ENCODE measurements around the gene GCGR.

GCGR gene

DNA sequence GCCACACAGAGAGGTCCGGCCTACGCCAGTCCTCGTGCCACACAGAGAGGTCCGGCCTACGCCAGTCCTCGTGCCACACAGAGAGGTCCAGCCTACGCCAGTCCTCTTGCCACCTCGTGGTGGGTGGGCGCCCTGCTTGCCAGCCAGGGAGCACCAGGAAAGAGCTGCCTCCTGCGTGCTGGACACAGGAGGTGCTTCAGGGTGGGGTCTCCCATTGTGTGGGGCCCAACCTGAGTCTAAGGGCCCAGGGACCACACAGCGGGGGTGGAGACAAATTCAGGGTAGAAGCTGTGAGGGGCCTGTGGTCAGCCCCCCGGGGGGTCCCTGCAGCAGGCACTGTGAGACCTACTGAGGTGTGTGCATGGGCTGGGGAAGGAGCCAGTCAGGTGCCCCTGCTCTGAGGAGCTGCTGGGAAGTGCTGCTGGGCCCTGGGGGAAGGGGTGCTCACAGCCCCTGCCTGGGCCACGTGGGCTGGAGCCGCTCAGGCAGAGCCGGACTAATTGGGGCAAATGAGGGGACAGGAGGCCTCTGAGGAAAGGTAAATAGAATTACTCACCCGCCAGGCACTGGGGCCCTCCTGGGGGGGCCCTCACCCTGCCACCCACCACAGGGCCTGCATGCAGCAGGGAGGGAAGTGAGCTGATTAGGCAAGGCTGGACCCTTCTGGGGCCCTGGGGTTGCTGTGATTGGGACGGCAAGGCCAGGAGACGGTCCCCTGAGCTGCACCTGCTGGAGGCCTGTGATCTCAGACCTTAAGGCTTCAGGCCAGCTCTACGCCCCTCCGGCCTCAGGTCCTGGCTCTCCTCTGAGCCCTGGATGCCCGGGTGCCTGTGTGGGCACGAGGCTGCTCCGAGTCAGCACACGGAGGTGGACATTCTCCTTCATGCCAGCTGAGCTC, 11.0 kb downstream of the GCGR start:
- H3K9me3 Mint-ChIP-seq = no peaks in the 10 kb centered on the region
- ATAC-seq (replicated peaks; ENCODE audit: extremely low read depth, poor library complexity, severe bottlenecking) (no peak), DNase-seq (ENCODE audit: low spot score in 2 of 2) (no peak)
- H3K27me3 Mint-ChIP-seq = peaks cover 6% of the 10 kb centered on the region
- H3K36me3 Mint-ChIP-seq (ENCODE audit: insufficient read depth) = peaks cover 1% of the 10 kb centered on the region
- H3K4me3 Mint-ChIP-seq = no peak overlapping the region
- H3K27ac Mint-ChIP-seq (ENCODE audit: low read depth) = no peak overlapping the region
- H3K4me1 Mint-ChIP-seq = no peaks in the 10 kb centered on the region

DNA sequence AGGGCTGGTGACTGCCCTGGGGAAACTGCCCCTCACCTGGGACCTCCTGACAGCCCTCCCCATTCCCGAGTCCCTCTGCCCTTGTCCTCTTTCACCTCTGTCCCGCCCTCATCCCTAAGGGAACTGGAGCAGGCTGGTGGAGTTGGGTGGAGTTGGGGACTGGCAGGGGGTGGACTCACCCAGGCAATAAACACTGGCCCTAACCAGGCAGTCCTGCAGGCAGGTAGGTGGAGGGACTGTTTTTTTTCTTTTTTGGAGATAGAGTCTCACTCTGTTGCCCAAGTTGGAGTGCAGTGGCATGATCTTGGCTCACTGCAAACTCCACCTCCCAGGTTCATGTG, 11.7 kb downstream of the GCGR start:
- H3K4me1 Mint-ChIP-seq = no peaks in the 10 kb centered on the region
- H3K27ac Mint-ChIP-seq (ENCODE audit: low read depth) = no peak overlapping the region
- peaks cover 1% of the 10 kb centered on the region for H3K36me3 Mint-ChIP-seq (ENCODE audit: insufficient read depth)
- no peaks in the 10 kb centered on the region for H3K27me3 Mint-ChIP-seq
- DNase-seq (ENCODE audit: low spot score in 2 of 2) = no peak
- no peaks in the 10 kb centered on the region for H3K9me3 Mint-ChIP-seq
- no peak for ATAC-seq (replicated peaks; ENCODE audit: extremely low read depth, poor library complexity, severe bottlenecking)
- no peak overlapping the region for H3K4me3 Mint-ChIP-seq

DNA sequence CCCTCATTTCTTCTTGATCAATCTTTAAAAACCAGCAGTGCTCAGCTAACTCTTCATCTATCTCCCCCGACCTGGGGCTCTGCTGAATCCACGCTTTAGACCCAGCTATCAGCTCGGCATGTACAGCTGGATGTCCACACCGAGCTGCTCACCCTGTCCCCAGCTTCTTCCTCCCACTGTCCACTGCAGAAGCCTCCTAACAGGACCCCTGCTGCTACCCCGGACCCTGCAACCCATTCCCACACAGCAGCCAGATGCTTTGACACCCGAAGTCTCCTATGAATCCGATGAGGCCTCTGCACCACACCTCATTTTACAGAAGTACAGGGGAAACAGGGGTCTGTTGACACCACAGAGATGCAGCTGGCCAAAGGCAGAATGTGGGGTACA, 13.8 kb downstream of the GCGR start:
- DNase-seq (ENCODE audit: low spot score in 2 of 2) (no peak), ATAC-seq (replicated peaks; ENCODE audit: extremely low read depth, poor library complexity, severe bottlenecking) (no peak)
- Mint-ChIP-seq H3K27ac (ENCODE audit: low read depth) (no peak overlapping the region), H3K36me3 (ENCODE audit: insufficient read depth) (peaks cover 1% of the 10 kb centered on the region), H3K4me1 (no peaks in the 10 kb centered on the region), H3K27me3 (no peaks in the 10 kb centered on the region), H3K9me3 (no peaks in the 10 kb centered on the region), H3K4me3 (no peak overlapping the region)

DNA sequence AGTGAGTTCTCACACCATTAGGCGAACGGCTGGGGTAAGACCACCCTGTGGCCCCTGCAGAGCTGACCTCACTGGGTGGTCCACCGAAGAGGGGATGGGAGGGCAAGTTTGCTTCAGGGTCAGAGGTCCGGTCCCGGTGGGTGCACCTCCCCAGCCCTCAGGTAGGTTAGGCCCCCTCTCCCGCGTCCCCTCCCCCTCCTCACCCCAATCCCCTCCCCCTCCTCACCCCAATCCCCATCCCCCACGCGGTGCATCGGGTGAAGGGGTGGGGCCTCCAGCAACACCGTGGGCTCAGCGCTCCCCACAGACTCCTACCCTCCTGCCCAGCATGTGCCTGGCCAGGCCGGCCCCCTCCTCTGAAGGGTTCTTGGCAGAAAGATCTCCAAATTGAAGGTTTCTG, 15.8 kb downstream of the GCGR start:
- no peaks in the 10 kb centered on the region for H3K27me3 Mint-ChIP-seq
- H3K4me3 Mint-ChIP-seq = no peak overlapping the region
- no peak for ATAC-seq (replicated peaks; ENCODE audit: extremely low read depth, poor library complexity, severe bottlenecking)
- H3K9me3 Mint-ChIP-seq = no peaks in the 10 kb centered on the region
- H3K4me1 Mint-ChIP-seq = no peaks in the 10 kb centered on the region
- H3K27ac Mint-ChIP-seq (ENCODE audit: low read depth) = no peak overlapping the region
- H3K36me3 Mint-ChIP-seq (ENCODE audit: insufficient read depth) = peaks cover 3% of the 10 kb centered on the region
- DNase-seq (ENCODE audit: low spot score in 2 of 2) = no peak

DNA sequence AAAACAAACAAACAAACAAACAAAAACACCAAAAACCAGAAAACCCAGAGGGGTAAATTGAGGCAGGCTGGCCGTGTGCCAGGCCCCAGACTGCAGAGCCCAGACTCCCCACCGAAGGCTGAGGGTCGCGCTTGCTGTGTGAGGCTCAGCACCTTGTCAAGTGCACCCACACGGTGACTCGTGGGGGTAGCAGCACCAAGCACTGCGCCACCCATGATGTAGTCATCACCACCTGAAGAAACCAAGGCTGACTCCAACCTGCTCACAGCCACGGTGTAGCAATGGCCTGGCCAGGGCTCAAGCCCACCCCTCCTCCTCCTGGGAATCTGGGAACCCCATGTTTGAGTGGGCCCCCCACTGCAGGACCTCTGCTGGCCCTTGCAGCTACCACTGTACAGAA, 17.2 kb downstream of the GCGR start:
- no peak for ATAC-seq (replicated peaks; ENCODE audit: extremely low read depth, poor library complexity, severe bottlenecking)
- Mint-ChIP-seq H3K9me3 (no peaks in the 10 kb centered on the region), H3K27me3 (no peaks in the 10 kb centered on the region), H3K27ac (ENCODE audit: low read depth) (no peak overlapping the region), H3K4me3 (no peak overlapping the region), H3K4me1 (peaks cover 4% of the 10 kb centered on the region), H3K36me3 (ENCODE audit: insufficient read depth) (peaks cover 3% of the 10 kb centered on the region)
- no peak for DNase-seq (ENCODE audit: low spot score in 2 of 2)

DNA sequence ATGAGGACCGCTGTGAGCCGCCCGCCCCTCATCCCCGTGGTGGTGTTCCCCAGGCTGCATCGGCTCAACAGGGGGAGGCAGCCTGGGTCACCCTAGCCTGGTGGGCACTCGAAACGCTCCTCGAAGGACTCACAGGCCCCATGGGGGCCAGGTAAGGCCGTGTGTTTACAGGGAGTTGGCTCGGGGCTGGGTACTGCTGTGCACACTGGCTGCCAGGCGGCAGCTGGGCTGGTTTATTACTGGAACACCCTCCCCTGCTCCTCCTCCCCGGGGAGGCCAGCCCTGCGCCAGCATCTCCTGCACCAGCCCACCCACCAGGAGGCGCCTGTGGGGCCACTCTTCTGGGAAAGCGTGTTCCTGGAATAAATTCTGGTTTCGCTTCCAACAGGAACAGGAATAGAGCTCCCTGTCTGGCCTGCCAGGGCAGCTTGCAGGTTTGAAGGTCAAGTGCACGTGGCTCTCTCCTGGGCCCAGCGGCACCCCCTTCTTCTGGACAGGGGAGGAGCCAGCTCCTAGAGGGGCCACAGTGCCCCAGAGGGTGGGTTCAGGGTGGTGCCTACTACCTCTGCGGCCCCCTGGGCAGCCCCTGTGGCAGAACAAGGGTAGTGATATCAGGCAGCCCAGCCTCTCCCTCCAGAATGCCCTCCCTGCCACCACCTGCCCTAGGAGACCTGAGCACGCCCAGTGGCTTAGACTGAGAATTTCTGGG, 17.8 kb downstream of the GCGR start:
- H3K4me1 Mint-ChIP-seq = peaks cover 6% of the 10 kb centered on the region
- ATAC-seq (replicated peaks; ENCODE audit: extremely low read depth, poor library complexity, severe bottlenecking) = no peak
- no peaks in the 10 kb centered on the region for H3K9me3 Mint-ChIP-seq
- DNase-seq (ENCODE audit: low spot score in 2 of 2) = no peak
- no peak overlapping the region for H3K27ac Mint-ChIP-seq (ENCODE audit: low read depth)
- no peaks in the 10 kb centered on the region for H3K27me3 Mint-ChIP-seq
- no peak overlapping the region for H3K4me3 Mint-ChIP-seq
- peaks cover 3% of the 10 kb centered on the region for H3K36me3 Mint-ChIP-seq (ENCODE audit: insufficient read depth)

DNA sequence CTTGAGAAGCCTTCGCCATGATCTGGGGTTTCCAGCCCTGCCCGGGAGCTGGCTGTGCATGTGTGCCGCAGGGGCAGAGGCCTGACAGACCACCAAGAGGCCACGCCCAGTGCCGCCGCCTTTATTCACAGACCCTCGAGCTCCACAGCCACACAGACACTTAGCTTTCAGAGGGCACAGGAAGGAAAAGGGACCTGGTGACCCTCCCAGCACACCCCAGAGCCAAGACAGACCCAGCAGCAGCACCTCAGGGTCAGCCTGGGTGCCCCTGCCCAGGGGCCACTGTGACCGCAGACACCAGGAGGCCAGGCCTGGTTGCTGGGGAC, 18.3 kb downstream of the GCGR start:
- Mint-ChIP-seq H3K27ac (ENCODE audit: low read depth) (no peak overlapping the region), H3K27me3 (no peaks in the 10 kb centered on the region), H3K4me3 (no peak overlapping the region), H3K4me1 (peaks cover 6% of the 10 kb centered on the region), H3K36me3 (ENCODE audit: insufficient read depth) (peaks cover 3% of the 10 kb centered on the region), H3K9me3 (no peaks in the 10 kb centered on the region)
- no peak for DNase-seq (ENCODE audit: low spot score in 2 of 2)
- ATAC-seq (replicated peaks; ENCODE audit: extremely low read depth, poor library complexity, severe bottlenecking) = no peak

DNA sequence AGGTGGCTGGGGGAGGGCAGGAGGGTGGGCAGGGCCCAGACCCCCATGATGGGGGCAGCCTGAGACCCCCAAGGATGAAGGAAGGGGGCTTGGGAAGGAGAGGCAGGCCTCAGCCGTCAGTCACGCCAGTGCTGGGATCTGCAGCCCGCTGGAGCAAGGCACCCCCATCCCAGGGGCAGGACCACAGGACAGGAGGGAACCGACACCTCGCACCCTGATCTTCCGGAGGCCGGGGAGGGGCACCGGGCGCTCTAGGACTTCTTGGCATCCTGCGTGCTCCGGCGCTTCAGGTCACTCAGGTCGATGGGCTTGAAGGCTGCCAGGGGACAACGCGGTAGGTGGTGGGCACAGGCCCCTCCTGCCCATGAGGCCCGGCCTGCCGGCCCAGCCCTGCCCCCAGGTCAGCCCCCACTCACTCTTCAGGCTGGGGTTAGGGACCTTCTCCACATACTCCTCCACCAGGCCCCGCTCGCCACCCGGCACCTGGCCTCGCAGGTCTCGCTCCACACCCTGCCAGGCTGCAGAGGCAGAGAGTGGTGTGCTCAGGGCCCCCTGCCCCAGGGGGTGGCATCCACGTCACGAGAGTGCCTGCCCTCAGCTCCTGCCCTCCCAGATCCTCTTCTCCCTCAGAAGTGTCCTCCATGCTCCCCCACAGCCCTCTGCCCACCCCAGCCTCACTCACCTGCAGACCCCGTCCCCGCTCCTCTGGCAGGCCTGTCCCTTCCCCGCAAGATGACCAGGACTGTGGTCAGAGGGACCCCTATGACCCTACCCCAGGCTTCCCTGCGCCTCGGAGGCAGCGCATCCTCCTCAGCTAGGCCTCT, 19.3 kb downstream of the GCGR start:
- DNase-seq (ENCODE audit: low spot score in 2 of 2) = no peak
- no peak for ATAC-seq (replicated peaks; ENCODE audit: extremely low read depth, poor library complexity, severe bottlenecking)
- Mint-ChIP-seq H3K27me3 (no peaks in the 10 kb centered on the region), H3K9me3 (no peaks in the 10 kb centered on the region), H3K27ac (ENCODE audit: low read depth) (no peak overlapping the region), H3K36me3 (ENCODE audit: insufficient read depth) (peaks cover 2% of the 10 kb centered on the region), H3K4me3 (no peak overlapping the region), H3K4me1 (peaks cover 7% of the 10 kb centered on the region)

DNA sequence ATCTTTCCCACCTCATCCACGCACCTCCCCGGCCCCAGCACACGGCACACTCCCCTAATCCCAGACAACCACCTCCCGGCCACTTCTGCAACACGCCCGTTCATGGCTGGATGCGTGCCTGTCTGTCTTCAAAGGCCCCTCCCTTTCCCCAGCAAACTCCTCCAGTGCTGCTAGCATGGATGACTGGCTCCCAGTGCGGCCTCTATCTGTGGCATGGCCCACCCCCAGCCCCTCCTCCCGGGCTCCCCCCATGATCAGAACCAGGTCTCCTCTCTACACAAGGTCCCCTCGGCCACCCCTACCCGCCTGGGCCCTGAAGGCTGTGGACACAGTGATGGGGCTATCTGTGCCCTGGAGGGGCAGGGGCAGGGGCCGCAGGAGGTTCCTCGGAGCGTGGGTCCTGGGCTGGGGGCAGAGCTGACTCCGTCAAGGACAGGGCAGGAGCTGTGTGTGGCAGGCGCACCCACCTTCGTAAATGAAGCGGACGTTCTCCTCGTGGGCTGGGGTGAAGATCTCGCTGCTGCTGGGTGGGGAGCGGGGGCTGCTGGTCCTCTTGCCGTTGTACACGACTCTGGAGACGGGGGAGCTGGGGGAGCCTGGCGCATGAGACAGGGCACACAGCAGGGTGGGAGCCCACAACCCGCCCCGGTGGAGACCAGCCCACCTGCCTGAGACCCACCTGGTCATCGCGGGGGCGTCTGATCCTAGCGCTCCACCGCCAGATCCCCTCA, 20.0 kb downstream of the GCGR start:
- no peaks in the 10 kb centered on the region for H3K27me3 Mint-ChIP-seq
- peaks cover 2% of the 10 kb centered on the region for H3K36me3 Mint-ChIP-seq (ENCODE audit: insufficient read depth)
- no peak for ATAC-seq (replicated peaks; ENCODE audit: extremely low read depth, poor library complexity, severe bottlenecking)
- H3K4me3 Mint-ChIP-seq = no peak overlapping the region
- no peak for DNase-seq (ENCODE audit: low spot score in 2 of 2)
- H3K4me1 Mint-ChIP-seq = peaks cover 12% of the 10 kb centered on the region
- H3K27ac Mint-ChIP-seq (ENCODE audit: low read depth) = no peak overlapping the region
- H3K9me3 Mint-ChIP-seq = no peaks in the 10 kb centered on the region

DNA sequence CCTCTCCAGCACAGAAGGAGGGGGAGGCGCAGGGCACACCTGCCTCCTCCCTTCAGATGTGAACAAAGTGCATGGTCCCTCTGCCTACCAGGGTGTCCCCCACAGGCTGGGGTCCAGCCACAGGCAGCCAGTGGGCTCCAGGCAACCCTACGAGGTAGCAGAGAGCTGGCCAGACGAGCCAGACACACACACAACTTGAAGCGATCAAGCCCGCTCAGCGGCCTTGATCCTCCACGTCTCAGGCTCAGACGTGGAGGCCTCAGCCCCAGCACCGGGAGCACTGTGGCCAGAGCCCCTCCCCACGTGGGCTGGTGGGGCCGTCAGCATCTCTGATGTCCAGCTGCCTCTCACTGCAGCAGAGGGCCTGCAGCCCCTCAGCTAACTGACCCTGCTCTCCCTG, 20.6 kb downstream of the GCGR start:
- no peak for DNase-seq (ENCODE audit: low spot score in 2 of 2)
- H3K4me1 Mint-ChIP-seq = peaks cover 15% of the 10 kb centered on the region
- H3K9me3 Mint-ChIP-seq = no peaks in the 10 kb centered on the region
- no peak overlapping the region for H3K27ac Mint-ChIP-seq (ENCODE audit: low read depth)
- H3K36me3 Mint-ChIP-seq (ENCODE audit: insufficient read depth) = peaks cover 2% of the 10 kb centered on the region
- ATAC-seq (replicated peaks; ENCODE audit: extremely low read depth, poor library complexity, severe bottlenecking) = no peak
- H3K27me3 Mint-ChIP-seq = no peaks in the 10 kb centered on the region
- no peak overlapping the region for H3K4me3 Mint-ChIP-seq

DNA sequence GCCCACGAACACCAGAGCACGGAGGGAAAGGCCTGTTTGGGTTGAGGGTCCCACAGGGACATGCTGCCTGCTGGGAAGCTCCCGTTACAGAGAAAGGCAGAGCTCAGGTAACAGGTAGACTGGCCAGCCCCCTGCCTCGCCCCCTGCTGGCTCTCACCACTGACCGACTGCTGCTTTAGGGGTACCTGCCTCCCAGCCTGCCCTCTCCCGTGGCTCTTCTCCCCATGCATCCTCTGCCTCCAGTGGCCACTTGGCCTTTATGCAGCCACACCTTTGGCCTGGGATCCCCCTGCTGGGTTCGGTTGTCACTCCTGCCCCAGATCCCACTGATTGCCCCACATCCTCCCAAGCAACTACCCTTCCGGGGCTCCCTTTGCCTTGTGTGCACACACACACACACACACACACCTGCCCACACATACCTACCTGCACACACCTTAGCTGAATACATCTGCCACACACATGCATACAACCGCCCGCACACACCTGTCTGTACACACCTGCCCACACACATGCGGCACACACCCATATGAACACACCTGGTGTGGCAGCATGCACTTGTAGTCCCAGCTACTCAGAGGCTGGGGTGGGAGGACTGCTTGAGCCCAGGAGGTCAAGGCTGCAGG, 22.0 kb downstream of the GCGR start:
- no peaks in the 10 kb centered on the region for H3K9me3 Mint-ChIP-seq
- H3K27ac Mint-ChIP-seq (ENCODE audit: low read depth) = peak overlapping the region; percentile 56
- peaks cover 2% of the 10 kb centered on the region for H3K36me3 Mint-ChIP-seq (ENCODE audit: insufficient read depth)
- ATAC-seq (replicated peaks; ENCODE audit: extremely low read depth, poor library complexity, severe bottlenecking) (no peak), DNase-seq (ENCODE audit: low spot score in 2 of 2) (no peak)
- H3K4me1 Mint-ChIP-seq = peaks cover 22% of the 10 kb centered on the region
- H3K27me3 Mint-ChIP-seq = no peaks in the 10 kb centered on the region
- no peak overlapping the region for H3K4me3 Mint-ChIP-seq

DNA sequence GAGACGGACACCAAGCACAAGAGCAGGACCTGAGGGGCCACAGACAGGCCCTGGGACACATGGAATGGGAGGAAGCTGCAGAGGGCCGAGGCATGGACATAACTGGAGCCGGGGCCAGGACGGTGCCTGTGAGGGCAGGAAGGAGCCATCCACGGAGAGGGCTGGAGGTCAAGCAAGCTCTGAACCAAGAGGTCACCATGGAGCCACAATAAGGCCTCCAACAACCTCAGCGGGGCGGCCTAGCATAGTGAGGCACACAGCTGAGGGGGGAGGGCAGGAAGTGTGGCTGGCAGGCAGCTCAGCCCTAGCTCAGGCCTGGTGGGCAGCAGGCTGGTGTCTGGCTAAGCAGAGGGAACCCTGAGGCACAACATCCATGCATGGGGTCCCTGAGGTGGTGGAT, 24.7 kb downstream of the GCGR start:
- peaks cover 7% of the 10 kb centered on the region for H3K36me3 Mint-ChIP-seq (ENCODE audit: insufficient read depth)

More for the DNA sequence above, 24.7 kb downstream of the GCGR start:
- Mint-ChIP-seq H3K4me1 (peaks cover 35% of the 10 kb centered on the region), H3K4me3 (no peak overlapping the region), H3K27me3 (no peaks in the 10 kb centered on the region), H3K27ac (ENCODE audit: low read depth) (no peak overlapping the region), H3K9me3 (no peaks in the 10 kb centered on the region)
- DNase-seq (ENCODE audit: low spot score in 2 of 2) (no peak), ATAC-seq (replicated peaks; ENCODE audit: extremely low read depth, poor library complexity, severe bottlenecking) (no peak)
